CD4-positive, alpha-beta T cell (primary cell): ENCODE measurements around the gene RASGRP3. TPM values are rescaled to one million over a fixed set of nuclear protein-coding genes. Genes with fewer than 3 reads are reported as not detected.

Source experiments
- ATAC-seq: fragments of 200-7000 bp; cut with Tn5 transposase; one replicate; pipeline ENCODE4 v1.10.0; 2022; ENCODE audit warnings: mild to moderate bottlenecking; ENCODE audit not compliant: poor library complexity
- CTCF ChIA-PET: fragments of 350-600 bp; sonication (Branson Sonifier 250); formaldehyde crosslinking; loops from one replicate; lab custom pipeline; 2021; ENCODE audit warnings: antibody characterized with exemption, inconsistent platforms; lab: Charles Lee
- POLR2A ChIA-PET: fragments of 350-600 bp; sonication (Branson Sonifier 250); formaldehyde crosslinking; loops from one replicate; lab custom pipeline; 2021; ENCODE audit warnings: antibody characterized with exemption, inconsistent platforms; lab: Charles Lee
- DNase-seq, 14 experiments: peaks; one replicate each; pipeline ENCODE4 v3.0.0-alpha.2; 2013 to 2020; ENCODE audit warnings: mixed read lengths in 2 of 14
- H3K27ac ChIP-seq, 2 donors: one replicate each; pipeline versions ENCODE4 v1.5.1 to v1.7.0; 2013; ENCODE audit warnings: low read length in 2 of 2, low read depth in 1 of 2, mild to moderate bottlenecking in 1 of 2
- H3K27me3 ChIP-seq, 2 experiments: 1 replicate in 1 of 2; 2 replicates in 1 of 2; pipeline versions ENCODE4 v1.6.1 to v1.7.0; 2013; ENCODE audit warnings: low read length in 2 of 2, control low read depth in 1 of 2, mild to moderate bottlenecking in 1 of 2, moderate library complexity in 1 of 2; ENCODE audit not compliant: insufficient read depth in 2 of 2, control insufficient read depth in 1 of 2
- H3K36me3 ChIP-seq: one replicate; pipeline ENCODE4 v1.6.1; 2013; ENCODE audit warnings: low read length, control low read depth; ENCODE audit not compliant: insufficient read depth
- H3K4me1 ChIP-seq: one replicate; pipeline ENCODE4 v1.6.1; 2013; ENCODE audit warnings: low read length, control low read depth; ENCODE audit not compliant: insufficient read depth
- H3K4me3 ChIP-seq: one replicate; pipeline ENCODE4 v1.5.1; 2013; ENCODE audit warnings: mild to moderate bottlenecking, low read length, moderate library complexity
- H3K9me3 ChIP-seq, 2 experiments: 1 replicate in 1 of 2; 2 replicates in 1 of 2; pipeline versions ENCODE4 v1.6.1 to v1.7.0; 2013; ENCODE audit warnings: low read length in 2 of 2, mild to moderate bottlenecking in 2 of 2, control low read depth in 1 of 2, moderate library complexity in 1 of 2; ENCODE audit not compliant: control insufficient read depth in 1 of 2, insufficient read depth in 1 of 2
- H3K27ac Mint-ChIP-seq: one replicate; pipeline ENCODE4 v1.8.0; 2020; ENCODE audit warnings: mixed read lengths
- H3K27me3 Mint-ChIP-seq: one replicate; pipeline ENCODE4 v1.8.0; 2021; ENCODE audit warnings: mixed read lengths
- H3K36me3 Mint-ChIP-seq: one replicate; pipeline ENCODE4 v1.8.0; 2021; ENCODE audit warnings: low read depth, mixed read lengths
- H3K4me1 Mint-ChIP-seq: one replicate; pipeline ENCODE4 v1.8.0; 2021; ENCODE audit warnings: low read depth, mixed read lengths
- H3K4me3 Mint-ChIP-seq: one replicate; pipeline ENCODE4 v1.8.0; 2020; ENCODE audit warnings: mild to moderate bottlenecking, mixed read lengths
- H3K9me3 Mint-ChIP-seq: one replicate; pipeline ENCODE4 v1.8.0; 2020; ENCODE audit warnings: mixed read lengths
- CTCF ChIP-seq: fragments of 200-600 bp; IDR thresholded peaks from one replicate; pipeline ENCODE4 v1.8.0; 2022; ENCODE audit warnings: antibody characterized with exemption, mild to moderate bottlenecking
- intact Hi-C, 2 experiments: fragments of 100-400 bp; cut with DNase I in 1 of 2; cut with micrococcal nuclease in 1 of 2; formaldehyde crosslinking; loops; one replicate each; pipeline versions ENCODE4 v1.15.1 to v1.9.0; 2023 to 2025; cut with DNase I, micrococcal nuclease
- total RNA-seq, 174 experiments: library from RNA in 2 of 174; stranded (reverse) in 2 of 174; gene quantifications; one replicate each; pipeline ENCODE4 v1.2.3 and lab custom pipeline; 2021 to 2026

RASGRP3 gene
- total RNA-seq, 2 experiments from 2014 or later: 5.7 to 7.9 TPM

- H3K4me1 Mint-ChIP-seq: no peaks in the 10 kb centered on the region
- intact Hi-C loops: no loop called here
- no peak overlapping the region for H3K27ac Mint-ChIP-seq
- H3K36me3 Mint-ChIP-seq: peaks cover 12% of the 10 kb centered on the region
- POLR2A ChIA-PET: no interaction called here
- Histone ChIP-seq H3K27ac (no peak overlapping the region), H3K4me1 (no peaks in the 10 kb centered on the region), H3K9me3 (peaks cover 0 to 3% of the 10 kb centered on the region in 2 experiments), H3K36me3 (no peaks in the 10 kb centered on the region), H3K4me3 (no peak overlapping the region), H3K27me3 (no peaks in the 10 kb centered on the region)
- no peak for TF ChIP-seq CTCF
- DNase-seq: no peak
- no peak for ATAC-seq
- no peaks in the 10 kb centered on the region for H3K27me3 Mint-ChIP-seq
- CTCF ChIA-PET: no interaction called here
- no peak overlapping the region for H3K4me3 Mint-ChIP-seq
- H3K9me3 Mint-ChIP-seq: no peaks in the 10 kb centered on the region
Measured at GRCh38 chr2:33532146-33532545, 55.7 kb downstream of the RASGRP3 start.

GRCh38 chr2:33532966-33533365 lies 56.5 kb downstream of the RASGRP3 start:
- H3K9me3 ChIP-seq: peaks cover 0 to 3% of the 10 kb centered on the region in 2 experiments
- no peaks in the 10 kb centered on the region for H3K4me1 ChIP-seq
- Mint-ChIP-seq H3K4me1 (no peaks in the 10 kb centered on the region), H3K27me3 (no peaks in the 10 kb centered on the region), H3K4me3 (no peak overlapping the region), H3K9me3 (no peaks in the 10 kb centered on the region), H3K27ac (no peak overlapping the region), H3K36me3 (peaks cover 12% of the 10 kb centered on the region)
- intact Hi-C loops: no loop called here
- ChIA-PET CTCF (no interaction called here), POLR2A (no interaction called here)
- no peaks in the 10 kb centered on the region for H3K36me3 ChIP-seq
- H3K27ac ChIP-seq: no peak overlapping the region
- DNase-seq (no peak), ATAC-seq (no peak)
- no peak for TF ChIP-seq CTCF
- H3K4me3 ChIP-seq: no peak overlapping the region
- H3K27me3 ChIP-seq: no peaks in the 10 kb centered on the region

- no peak for ATAC-seq
- no peak for DNase-seq
- ChIA-PET POLR2A (no interaction called here), CTCF (no interaction called here)
- no peak overlapping the region for H3K27ac ChIP-seq
- TF ChIP-seq CTCF: no peak
- H3K27me3 ChIP-seq: no peaks in the 10 kb centered on the region
- no peaks in the 10 kb centered on the region for H3K36me3 ChIP-seq
- Mint-ChIP-seq H3K36me3 (peaks cover 19% of the 10 kb centered on the region), H3K4me1 (no peaks in the 10 kb centered on the region), H3K4me3 (no peak overlapping the region), H3K27me3 (no peaks in the 10 kb centered on the region), H3K27ac (no peak overlapping the region), H3K9me3 (no peaks in the 10 kb centered on the region)
- no peak overlapping the region for H3K4me3 ChIP-seq
- H3K4me1 ChIP-seq: no peaks in the 10 kb centered on the region
- intact Hi-C loops: no loop called here
- H3K9me3 ChIP-seq: peaks cover 0 to 3% of the 10 kb centered on the region in 2 experiments
Measured at GRCh38 chr2:33535421-33535820, 59.0 kb downstream of the RASGRP3 start.
